GM19239 (cell line): ENCODE results near the gene CA5A.
"Not testable (repeated sequence)": the region's sequence is repeated elsewhere in the genome, so short reads cannot be mapped to it uniquely, and the experiment has no call there.

Experiments used
- DNase-seq: peaks from one replicate; pipeline ENCODE4 v3.0.0; 2011; ENCODE audit warnings: low spot score; ENCODE audit not compliant: insufficient read length
- FAIRE-seq: peaks from 2 replicates; lab custom pipeline; 2011; peaks lifted over from hg19 to GRCh38; lab: Jason Lieb, UNC

Gene CA5A

GRCh38 chr16:87900489-87900888 is 35.8 kb downstream of the CA5A start:
- not testable (repeated sequence) for DNase-seq, FAIRE-seq

- FAIRE-seq: no peak
Observed at GRCh38 chr16:87897521-87898505, 38.5 kb downstream of the CA5A start.

GRCh38 chr16:87896924-87897520 is 39.3 kb downstream of the CA5A start:
- DNase-seq, FAIRE-seq: not testable (repeated sequence)

More at GRCh38 chr16:87897521-87898505, 38.5 kb downstream of the CA5A start:
- DNase-seq: no peak

GRCh38 chr16:87896176-87896890 is 40.0 kb downstream of the CA5A start:
- not testable (repeated sequence) for FAIRE-seq

GRCh38 chr16:87895641-87896141 is 40.6 kb downstream of the CA5A start:
- FAIRE-seq (no peak), DNase-seq (peak; percentile 22)

More at GRCh38 chr16:87896176-87896890, 40.0 kb downstream of the CA5A start:
- not testable (repeated sequence) for DNase-seq

- FAIRE-seq, DNase-seq: not testable (repeated sequence)
Observed at GRCh38 chr16:87894005-87894404, 42.3 kb downstream of the CA5A start.

- no peak for DNase-seq
- no peak for FAIRE-seq
Observed at GRCh38 chr16:87891764-87892163, 44.6 kb downstream of the CA5A start.

- not testable (repeated sequence) for FAIRE-seq, DNase-seq
Observed at GRCh38 chr16:87889762-87890161, 46.6 kb downstream of the CA5A start.

GRCh38 chr16:87888346-87888745 is 48.0 kb downstream of the CA5A start:
- FAIRE-seq, DNase-seq: not testable (repeated sequence)

- not testable (repeated sequence) for FAIRE-seq, DNase-seq
Observed at GRCh38 chr16:87887931-87888330, 48.4 kb downstream of the CA5A start.

- DNase-seq, FAIRE-seq: not testable (repeated sequence)
Observed at GRCh38 chr16:87885371-87885967, 50.9 kb downstream of the CA5A start.

GRCh38 chr16:87882436-87883019 is 53.8 kb downstream of the CA5A start:
- no peak for FAIRE-seq
- no peak for DNase-seq

GRCh38 chr16:87881324-87882200 is 54.8 kb downstream of the CA5A start:
- FAIRE-seq (no peak), DNase-seq (no peak)

- DNase-seq: no peak
- no peak for FAIRE-seq
Observed at GRCh38 chr16:87880117-87880696, 56.1 kb downstream of the CA5A start.

GRCh38 chr16:87879411-87880013 is 56.8 kb downstream of the CA5A start:
- not testable (repeated sequence) for FAIRE-seq, DNase-seq

GRCh38 chr16:87878704-87879103 is 57.6 kb downstream of the CA5A start:
- FAIRE-seq (no peak), DNase-seq (no peak)

GRCh38 chr16:87877942-87878507 is 58.3 kb downstream of the CA5A start:
- DNase-seq (no peak), FAIRE-seq (no peak)
